HG03159 (cell line): ENCODE data around the gene BASP1.
"Not testable (repeated sequence)": the region's sequence is repeated elsewhere in the genome, so short reads cannot be mapped to it uniquely, and the experiment has no call there.

Source experiments
- ATAC-seq: cut with Tn5 transposase; IDR thresholded peaks from one replicate; pipeline ENCODE4 v1.9.1; 2021; ENCODE audit warnings: mild to moderate bottlenecking, moderate library complexity; ENCODE audit not compliant: unreplicated experiment

BASP1 gene

DNA sequence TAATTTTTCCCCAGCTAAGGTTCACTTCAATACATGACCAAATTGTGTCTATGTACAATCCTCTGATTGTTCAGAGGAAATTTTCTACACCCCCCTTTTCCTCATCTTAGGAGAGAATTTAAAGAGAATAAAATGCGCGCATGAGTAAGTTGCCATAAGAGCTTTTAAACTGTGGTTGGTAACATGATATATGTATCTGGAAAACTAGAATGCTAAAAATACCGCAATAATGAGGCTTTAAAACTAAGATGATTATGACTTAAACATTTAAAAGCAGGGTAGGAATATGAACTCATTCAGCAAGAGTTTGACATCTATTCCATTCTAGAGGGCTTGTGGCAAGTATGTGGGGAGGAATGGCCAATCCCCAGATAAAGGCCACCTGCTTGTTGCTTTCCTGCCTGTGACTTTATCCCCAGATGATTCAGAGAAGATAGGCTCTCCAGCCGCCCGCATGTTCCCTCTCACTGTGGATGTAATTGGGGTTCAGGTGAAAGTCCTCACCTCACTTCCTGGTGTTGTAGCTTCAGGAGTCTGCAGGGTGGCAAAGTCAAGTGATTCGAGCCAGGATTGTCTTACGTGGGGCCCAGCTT lies 26.5 kb upstream of the BASP1 start:
- ATAC-seq, result no peak

GRCh38 chr5:17191574-17191973 lies 25.9 kb upstream of the BASP1 start:
- not testable (repeated sequence) for ATAC-seq

DNA sequence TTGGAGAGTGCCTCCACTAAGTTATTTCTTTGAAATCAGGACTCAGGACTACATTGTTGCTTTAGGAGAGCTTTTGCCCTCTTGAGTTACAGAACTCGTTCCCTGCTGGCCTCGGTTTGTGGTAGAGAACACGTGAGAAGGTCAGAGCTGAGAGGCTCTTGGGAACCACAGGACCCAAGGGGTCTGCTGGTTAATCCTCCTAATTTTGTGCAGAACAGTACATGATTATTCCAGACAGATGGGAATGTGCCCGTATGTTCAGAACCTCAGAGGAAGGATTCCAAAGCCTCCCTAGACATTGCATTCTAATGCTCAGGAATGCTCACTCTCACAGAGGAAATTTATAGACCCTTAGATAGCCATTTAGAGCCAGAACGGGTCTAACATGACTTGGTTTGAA lies 25.2 kb upstream of the BASP1 start:
- ATAC-seq, result no peak

GRCh38 chr5:17196024-17196423 lies 21.4 kb upstream of the BASP1 start:
- no peak for ATAC-seq

DNA sequence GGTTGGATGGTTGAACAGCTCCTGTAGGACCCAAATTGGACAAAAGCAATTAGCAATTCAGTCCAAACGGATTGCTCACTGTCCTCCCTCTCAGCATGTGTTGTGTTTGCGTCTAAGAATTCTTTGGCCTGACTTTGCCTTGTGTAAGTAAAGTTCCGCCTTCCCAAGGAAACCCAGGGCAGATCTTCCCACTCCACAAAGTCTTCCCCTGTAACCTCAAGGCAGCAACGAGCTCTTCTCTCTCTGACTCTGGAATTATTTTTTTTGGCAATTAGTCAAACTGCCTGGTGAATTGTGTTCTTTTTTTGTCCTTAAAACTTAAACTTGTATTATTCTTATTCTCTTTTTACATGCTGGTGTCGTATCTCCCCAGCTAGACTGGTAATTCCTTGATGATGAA lies 20.7 kb upstream of the BASP1 start:
- no peak for ATAC-seq

- peak; percentile 89 for ATAC-seq
Measured at GRCh38 chr5:17203329-17204132, 13.9 kb upstream of the BASP1 start.

DNA sequence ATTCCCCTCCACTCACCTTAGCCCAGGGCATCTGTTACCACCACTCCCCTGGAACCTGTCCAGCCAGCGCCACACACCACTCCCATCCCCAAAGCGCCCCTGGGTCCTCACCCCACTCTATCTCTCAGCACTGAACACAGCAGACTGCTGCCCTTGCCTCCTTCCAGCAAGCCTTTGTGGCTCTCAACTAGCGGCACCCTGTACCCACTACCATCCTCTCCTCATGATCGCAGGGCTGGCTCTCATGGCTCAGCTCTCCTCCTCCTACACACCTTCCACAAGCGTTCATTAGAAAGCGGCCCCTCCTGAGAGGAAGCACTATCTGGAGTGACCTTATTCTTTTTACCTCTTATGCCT lies 13.3 kb upstream of the BASP1 start:
- ATAC-seq, result no peak

- ATAC-seq, result no peak
Measured at GRCh38 chr5:17206021-17206420, 11.4 kb upstream of the BASP1 start.

GRCh38 chr5:17212191-17212590 lies 5.2 kb upstream of the BASP1 start:
- ATAC-seq, result no peak

DNA sequence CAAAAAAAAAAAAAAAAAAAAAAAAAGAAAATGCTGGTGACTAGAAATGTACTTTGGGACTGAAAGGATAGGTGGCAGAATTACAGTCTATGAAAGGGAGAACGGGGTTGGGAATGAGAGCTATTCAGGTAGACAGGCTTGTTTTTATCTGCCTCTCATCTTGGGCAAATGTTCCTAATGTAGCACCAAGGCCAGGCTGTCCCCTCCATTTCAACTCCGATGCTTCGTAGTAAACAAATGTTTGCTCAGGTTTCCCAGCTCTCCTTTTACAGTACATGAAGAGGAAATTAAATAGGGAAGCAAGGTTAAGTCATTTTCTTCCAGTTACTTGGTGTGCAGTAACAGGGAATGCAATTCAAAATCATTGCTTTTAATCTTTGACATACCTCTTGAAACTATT lies 4.4 kb upstream of the BASP1 start:
- no peak for ATAC-seq

DNA sequence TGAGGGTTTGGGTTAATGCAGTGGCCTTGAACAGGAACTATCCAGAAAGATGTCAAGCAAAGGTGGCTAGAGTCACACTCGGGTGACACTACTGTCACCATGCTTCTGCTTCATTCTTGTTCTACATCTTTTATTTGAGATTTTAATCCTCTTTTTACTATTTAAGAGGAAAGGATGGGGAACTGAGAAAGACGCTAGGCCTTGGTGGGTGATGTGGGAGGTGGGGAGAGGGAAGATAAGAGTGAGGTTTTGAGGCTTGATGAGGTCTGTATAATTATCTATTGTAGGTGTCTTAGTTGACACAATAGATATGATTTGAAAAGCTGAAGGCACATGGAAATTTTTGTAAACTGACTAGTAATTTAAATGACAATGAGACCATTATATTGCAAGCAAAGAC lies 3.5 kb upstream of the BASP1 start:
- no peak for ATAC-seq

DNA sequence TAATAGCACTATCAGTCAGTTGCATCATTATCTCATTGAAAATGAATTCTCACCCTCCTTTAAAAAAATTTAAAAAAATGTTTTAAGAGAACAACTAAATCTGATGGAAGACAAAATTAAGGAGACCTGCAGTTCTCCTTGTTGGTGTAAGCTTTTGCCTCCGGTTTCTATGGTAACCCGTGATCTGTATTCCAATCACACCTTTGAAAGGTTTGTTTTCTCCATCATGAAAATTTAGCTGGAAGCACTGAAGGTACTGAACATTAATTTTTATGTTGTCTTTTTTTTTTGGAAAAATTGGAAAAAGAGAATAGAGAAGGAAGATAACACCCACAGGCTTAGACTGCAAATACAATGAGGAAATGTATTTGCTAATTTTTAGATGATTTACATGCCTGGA lies 2.5 kb upstream of the BASP1 start:
- ATAC-seq, result no peak

DNA sequence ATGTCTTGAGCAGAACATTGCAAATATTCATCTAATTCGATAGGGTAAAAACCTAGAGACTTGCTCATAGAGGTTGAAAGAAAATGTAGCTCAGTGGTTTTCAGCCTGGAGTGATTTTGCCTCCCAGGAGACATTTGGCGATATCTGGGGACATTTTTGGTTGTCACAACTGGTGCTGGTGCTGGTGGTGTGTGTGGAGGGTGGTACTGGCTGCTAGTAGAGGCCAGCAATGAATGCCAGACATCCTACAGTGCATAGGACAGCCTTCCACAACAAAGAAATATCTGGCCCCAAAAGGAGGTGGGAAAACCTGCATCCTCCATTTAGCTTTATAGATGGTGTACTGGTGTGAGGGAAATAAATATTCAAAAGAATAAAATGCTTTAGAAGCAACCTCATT lies 2.1 kb upstream of the BASP1 start:
- no peak for ATAC-seq

DNA sequence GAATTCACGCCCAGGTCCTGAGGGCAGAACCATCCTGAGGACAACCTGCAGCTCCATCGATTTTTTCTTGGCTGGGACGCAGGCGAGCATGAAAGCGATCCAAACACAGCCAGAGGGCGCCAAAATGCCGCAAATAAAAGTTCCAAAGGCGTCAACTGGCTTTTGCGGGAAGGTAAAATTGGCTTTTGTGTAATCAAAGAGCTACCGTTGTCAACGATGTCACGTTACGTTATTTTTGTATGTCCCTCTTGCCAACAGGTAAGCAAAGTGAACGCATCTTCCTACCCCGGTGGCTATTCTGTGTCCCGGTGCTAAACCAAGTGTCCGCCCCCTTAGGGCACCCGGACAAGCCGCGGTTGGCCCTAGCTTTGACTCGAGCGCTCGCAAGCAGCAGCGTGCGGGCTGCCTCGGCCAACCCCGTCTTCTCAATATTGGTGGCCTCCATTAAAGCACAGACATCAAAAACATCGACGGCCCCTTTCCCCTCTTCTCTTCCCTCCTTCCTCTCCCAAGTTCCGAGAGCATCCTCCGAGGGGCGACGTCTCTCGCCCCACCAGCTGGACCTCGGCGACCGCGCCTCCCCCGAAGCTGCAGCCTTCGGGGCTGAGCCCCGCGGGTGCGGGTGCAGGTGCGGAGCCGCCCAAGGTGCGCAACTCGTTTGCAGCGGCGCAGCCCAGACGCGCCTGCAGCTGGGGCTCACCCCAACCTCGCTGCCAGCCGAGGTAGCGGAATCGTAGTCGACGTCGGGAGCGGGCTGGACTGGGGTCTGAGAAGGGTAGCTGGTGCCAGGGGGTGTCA lies 1.1 kb upstream of the BASP1 start:
- ATAC-seq, result peak; percentile 46

- no peak for ATAC-seq
Measured at GRCh38 chr5:17216974-17217492, 398 bp upstream of the BASP1 start.

DNA sequence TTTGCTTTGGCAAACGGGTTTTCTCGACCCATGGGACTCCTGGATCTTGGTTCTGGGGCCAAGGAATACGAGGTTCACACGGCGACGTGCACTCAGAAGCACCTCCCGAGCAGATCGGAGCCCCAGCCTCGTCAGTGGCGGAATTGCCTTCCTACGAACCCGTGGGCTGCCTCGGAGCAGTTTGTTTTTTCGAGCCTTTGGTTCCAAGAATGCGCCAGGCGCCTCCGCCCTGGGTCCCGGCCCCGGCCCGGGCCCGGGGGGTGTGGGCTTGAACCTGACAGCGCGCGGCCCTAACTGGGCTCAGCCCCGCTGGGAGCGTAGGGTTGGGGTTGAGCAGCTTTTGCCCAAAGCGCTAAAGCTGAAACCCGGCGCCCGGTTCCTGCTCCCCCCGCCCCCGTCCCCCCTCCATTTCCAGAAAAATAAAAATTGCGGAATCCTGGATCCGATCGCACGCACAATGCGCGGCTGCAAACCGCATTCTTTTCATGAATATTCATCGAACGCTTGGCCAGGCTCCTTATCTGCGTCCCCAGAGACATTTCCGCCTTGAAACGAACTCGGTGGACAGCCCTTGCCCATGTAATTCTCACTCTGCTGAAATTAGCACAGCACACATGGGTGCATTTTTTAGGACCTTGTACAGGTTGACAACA lies 1.0 kb downstream of the BASP1 start:
- peak; percentile 24 for ATAC-seq

- ATAC-seq, result no peak
Measured at GRCh38 chr5:17219006-17219422, 1.6 kb downstream of the BASP1 start.

GRCh38 chr5:17219469-17219868 lies 2.0 kb downstream of the BASP1 start:
- no peak for ATAC-seq

DNA sequence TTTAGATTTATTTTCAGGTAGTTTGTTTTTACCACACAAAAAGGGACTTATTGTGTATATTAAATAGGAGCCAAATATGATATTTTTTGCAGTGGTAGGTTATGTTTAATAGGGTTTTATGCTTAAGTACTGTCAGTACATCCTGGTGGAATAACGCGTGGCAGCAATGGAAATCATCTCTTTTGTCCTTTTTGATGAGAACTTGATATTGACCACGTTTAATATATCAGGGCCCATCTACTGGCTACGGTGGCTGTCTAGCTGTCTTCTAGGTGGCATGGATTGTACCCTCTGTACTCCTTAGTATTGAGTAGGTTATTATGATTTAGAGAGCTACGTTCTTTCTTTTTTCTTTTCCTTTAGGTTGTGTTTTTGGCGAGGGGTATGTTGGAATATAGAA lies 2.6 kb downstream of the BASP1 start:
- ATAC-seq, result no peak

GRCh38 chr5:17220469-17220868 lies 3.0 kb downstream of the BASP1 start:
- no peak for ATAC-seq
